ENCODE data around the gene F13A1. TPM values are rescaled to one million over a fixed set of nuclear protein-coding genes. Genes with fewer than 3 reads are reported as not detected.

F13A1 gene
- total and polyA plus RNA-seq, 8 donors, result 1.7 to 58.7 (median 10.4) TPM

DNA sequence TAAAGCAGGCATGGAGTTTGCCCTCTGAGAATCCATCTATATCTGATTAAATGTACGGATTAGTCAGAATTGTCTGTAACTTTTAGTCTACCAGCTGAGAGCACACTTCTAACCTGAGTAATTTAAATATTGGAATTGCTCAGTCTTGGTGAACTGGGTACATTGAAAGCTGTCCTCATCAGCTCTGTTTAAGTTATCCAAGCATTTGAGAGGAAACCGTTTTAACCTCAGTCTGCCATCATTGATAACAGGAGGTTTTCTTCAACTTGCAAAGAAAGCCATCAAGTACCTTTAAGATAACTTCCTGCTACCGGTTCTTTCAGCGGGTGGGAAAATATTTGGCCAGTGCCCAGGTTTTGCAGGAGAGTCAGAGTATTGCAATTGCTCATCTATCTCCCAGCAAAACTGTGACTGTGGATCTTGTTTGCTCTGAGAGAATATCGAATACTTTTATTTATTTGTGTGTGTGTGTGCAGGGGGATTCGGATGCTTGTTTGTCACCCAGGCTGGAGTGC, 31.1 kb upstream of the F13A1 start:
- 27 to 36% methylated on average over 6 of the region's 6 CpGs for WGBS, 2 donors
- H3K36me3 ChIP-seq, result no peaks in the 10 kb centered on the region

DNA sequence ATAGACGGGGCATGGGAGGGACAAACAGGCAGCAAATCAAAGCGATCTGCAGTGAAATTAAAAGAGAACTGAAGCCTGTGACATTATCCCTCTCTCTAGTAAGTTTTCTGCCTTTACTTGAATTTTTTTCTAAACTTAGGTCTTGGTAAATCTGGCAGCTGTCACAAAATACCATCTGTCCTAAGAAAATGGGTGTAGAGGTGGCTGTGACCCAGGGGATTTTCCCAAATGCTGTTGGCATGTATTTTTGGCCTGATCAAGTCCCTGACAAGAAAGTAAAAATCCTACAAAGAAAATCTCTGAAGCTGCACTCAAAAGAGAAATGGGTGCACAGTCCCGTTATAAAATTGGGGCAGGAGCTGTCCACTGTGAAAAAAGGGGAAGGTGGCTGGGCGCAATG, 30.2 kb upstream of the F13A1 start:
- no peaks in the 10 kb centered on the region for H3K4me1 ChIP-seq
- no peak overlapping the region for H3K27ac ChIP-seq
- 61 to 80% methylated on average over 4 of the region's 4 CpGs for WGBS, 2 donors
- H3K36me3 ChIP-seq, result no peaks in the 10 kb centered on the region
- ATAC-seq (no peak), DNase-seq (no peak), FAIRE-seq (no peak)
- H3K4me3 ChIP-seq, result no peak overlapping the region
- TF ChIP-seq, protein P1, sequence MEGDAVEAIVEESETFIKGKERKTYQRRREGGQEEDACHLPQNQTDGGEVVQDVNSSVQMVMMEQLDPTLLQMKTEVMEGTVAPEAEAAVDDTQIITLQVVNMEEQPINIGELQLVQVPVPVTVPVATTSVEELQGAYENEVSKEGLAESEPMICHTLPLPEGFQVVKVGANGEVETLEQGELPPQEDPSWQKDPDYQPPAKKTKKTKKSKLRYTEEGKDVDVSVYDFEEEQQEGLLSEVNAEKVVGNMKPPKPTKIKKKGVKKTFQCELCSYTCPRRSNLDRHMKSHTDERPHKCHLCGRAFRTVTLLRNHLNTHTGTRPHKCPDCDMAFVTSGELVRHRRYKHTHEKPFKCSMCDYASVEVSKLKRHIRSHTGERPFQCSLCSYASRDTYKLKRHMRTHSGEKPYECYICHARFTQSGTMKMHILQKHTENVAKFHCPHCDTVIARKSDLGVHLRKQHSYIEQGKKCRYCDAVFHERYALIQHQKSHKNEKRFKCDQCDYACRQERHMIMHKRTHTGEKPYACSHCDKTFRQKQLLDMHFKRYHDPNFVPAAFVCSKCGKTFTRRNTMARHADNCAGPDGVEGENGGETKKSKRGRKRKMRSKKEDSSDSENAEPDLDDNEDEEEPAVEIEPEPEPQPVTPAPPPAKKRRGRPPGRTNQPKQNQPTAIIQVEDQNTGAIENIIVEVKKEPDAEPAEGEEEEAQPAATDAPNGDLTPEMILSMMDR (IDR thresholded peaks at IDR 0.05), result no peak
- no peaks in the 10 kb centered on the region for H3K27me3 ChIP-seq
- intact Hi-C loops (cut with DNase I), result no loop called here
- H3K9me3 ChIP-seq, result no peaks in the 10 kb centered on the region

More for the DNA sequence above, 31.1 kb upstream of the F13A1 start:
- Histone ChIP-seq H3K9me3 (no peaks in the 10 kb centered on the region), H3K4me1 (no peaks in the 10 kb centered on the region), H3K27ac (no peak overlapping the region), H3K27me3 (no peaks in the 10 kb centered on the region), H3K4me3 (no peak overlapping the region)
- ATAC-seq, result no peak
- FAIRE-seq, result no peak
- TF ChIP-seq, protein P1 (IDR thresholded peaks at IDR 0.05), result no peak
- intact Hi-C loops (cut with DNase I), result no loop called here
- no peak for DNase-seq

DNA sequence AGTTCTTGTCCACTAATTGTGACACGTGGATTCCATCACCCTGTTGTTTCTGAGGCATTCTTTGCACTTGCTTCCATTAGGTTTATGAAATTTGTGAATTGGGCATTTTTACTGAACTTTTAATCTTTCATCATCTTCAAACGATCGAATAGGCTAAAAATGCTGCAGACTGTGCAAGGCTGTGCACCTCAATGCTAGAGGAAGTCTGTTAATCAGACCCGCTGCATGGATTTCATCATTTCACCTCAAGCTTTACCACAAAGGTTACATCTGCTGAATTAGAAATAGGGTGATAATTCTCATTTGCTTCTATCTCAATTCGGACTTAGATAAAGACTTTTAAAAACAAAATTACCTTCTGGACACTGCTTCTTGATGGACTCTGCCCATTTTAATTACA, 27.8 kb upstream of the F13A1 start:
- WGBS, 2 donors, result 51 to 65% methylated on average over 5 of the region's 5 CpGs
- TF ChIP-seq, protein P1 (IDR thresholded peaks at IDR 0.05), result no peak
- Histone ChIP-seq H3K4me3 (no peak overlapping the region), H3K36me3 (no peaks in the 10 kb centered on the region), H3K9me3 (no peaks in the 10 kb centered on the region), H3K27me3 (no peaks in the 10 kb centered on the region), H3K4me1 (no peaks in the 10 kb centered on the region), H3K27ac (no peak overlapping the region)
- ATAC-seq, result no peak
- DNase-seq, result no peak
- no peak for FAIRE-seq
- intact Hi-C loops (cut with DNase I), result no loop called here

DNA sequence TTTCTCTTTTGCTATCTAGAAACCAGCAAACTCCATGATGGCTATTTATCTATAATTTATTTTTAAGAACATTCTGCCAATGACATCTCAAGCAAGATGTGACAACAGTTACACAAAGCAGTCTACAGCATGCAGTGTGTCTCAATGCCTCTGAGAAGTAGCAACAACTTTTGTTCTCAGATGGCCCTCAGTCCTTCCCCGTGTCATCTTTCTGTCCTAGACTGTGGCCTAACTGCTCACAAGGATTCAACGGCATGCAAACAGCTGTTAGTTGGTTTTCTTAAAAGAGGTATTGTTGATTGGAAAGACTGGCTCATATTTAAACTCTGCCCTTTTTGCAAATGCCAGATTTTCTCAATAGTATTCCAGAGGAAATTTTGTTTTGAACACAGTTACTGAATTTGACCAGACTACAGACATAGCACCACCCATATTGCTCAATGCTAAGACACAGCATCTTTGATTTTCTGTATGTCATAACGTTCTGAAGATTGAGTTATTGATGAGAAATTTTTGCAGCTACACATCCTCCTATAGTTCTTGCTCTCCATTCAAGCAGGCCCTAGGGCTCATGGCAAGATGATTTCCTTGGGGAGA, 26.1 kb upstream of the F13A1 start:
- no peaks in the 10 kb centered on the region for H3K4me1 ChIP-seq
- FAIRE-seq (no peak), ATAC-seq (no peak), DNase-seq (no peak)
- no peaks in the 10 kb centered on the region for H3K9me3 ChIP-seq
- no peaks in the 10 kb centered on the region for H3K36me3 ChIP-seq
- H3K27me3 ChIP-seq, result no peaks in the 10 kb centered on the region
- no peak overlapping the region for H3K4me3 ChIP-seq
- TF ChIP-seq, protein P1 (IDR thresholded peaks at IDR 0.05), result no peak
- 60 to 61% methylated on average over 3 of the region's 3 CpGs for WGBS, 2 donors
- no peak overlapping the region for H3K27ac ChIP-seq
- intact Hi-C loops (cut with DNase I), result no loop called here

DNA sequence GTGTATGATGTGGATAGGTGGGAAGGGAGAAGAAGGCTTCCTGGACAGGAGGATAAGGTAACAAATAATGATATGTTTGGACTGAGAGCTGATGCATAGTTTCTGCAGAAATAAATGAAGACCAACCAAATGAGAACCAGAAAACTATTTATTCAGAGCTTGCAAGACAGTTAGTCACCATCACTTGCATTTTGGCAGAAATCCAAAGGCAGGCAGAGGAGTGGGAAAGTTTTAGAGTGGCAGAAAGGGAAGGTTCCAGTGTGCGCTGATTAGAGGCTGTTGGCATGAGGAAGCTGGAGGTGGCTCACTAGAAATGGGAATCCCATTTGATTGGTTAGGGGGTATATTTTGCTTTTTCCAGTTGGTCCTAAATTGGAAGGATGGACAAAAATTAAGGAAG, 13.0 kb upstream of the F13A1 start:
- 86 to 87% methylated on average over 1 of the region's 1 CpG for WGBS, 2 donors
- Histone ChIP-seq H3K36me3 (no peaks in the 10 kb centered on the region), H3K9me3 (no peaks in the 10 kb centered on the region), H3K4me3 (no peak overlapping the region), H3K27me3 (no peaks in the 10 kb centered on the region), H3K27ac (no peak overlapping the region), H3K4me1 (no peaks in the 10 kb centered on the region)
- FAIRE-seq (no peak), DNase-seq (no peak), ATAC-seq (peak in 1 of 4 donors; percentile 31)
- intact Hi-C loops (cut with DNase I), result no loop called here
- TF ChIP-seq, protein P1 (IDR thresholded peaks at IDR 0.05), result no peak

All from pancreas (tissue), 10 donors.